PFSK-1 (cell line): Measurements from ENCODE around the gene CNTN4.

Source experiments
- POLR2AphosphoS5 ChIP-seq: IDR thresholded peaks from 2 replicates; pipeline ENCODE4 v1.6.1; 2012; ENCODE audit warnings: low read depth, mild to moderate bottlenecking, control low read depth, low read length, moderate library complexity
- SIN3A ChIP-seq: IDR thresholded peaks from 2 replicates; pipeline ENCODE4 v1.6.1; 2012; ENCODE audit warnings: mild to moderate bottlenecking, low read length, moderate library complexity, borderline replicate concordance; ENCODE audit not compliant: insufficient read depth
- TAF1 ChIP-seq: IDR thresholded peaks from 2 replicates; pipeline ENCODE4 v1.6.1; 2012; ENCODE audit warnings: low read length, control low read depth, borderline replicate concordance; ENCODE audit not compliant: insufficient read depth

DNA sequence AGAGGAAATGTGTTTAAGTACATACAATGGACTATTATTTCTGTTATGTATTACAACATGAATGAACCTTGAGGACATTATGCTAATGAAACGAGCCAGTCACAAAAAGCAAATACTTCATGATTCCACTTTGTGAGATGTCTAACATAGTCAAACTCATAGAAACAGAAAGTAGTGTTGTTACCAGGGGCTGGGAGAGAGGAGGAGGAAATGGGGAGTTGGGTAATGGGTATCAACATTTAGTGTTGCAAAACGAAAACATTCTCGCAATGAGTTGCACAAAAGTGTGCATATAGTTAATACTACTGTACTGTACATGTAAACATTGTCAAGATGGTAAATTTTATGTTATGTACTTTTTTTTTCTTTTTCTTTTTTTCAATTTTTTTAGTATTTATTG lies 817.2 kb downstream of the CNTN4 start:
- TF ChIP-seq TAF1 (no peak), POLR2AphosphoS5 (no peak), SIN3A (no peak)
